HG02610 (cell line): ENCODE measurements around the gene CHAD.
A peak's percentile ranks its signal among the peaks of the same experiment; 100 is the strongest.
"Not testable (repeated sequence)": the region's sequence is repeated elsewhere in the genome, so short reads cannot be mapped to it uniquely, and the experiment has no call there.

Experiments used
- ATAC-seq: cut with Tn5 transposase; IDR thresholded peaks from one replicate; pipeline ENCODE4 v1.9.1; 2021; ENCODE audit warnings: mild to moderate bottlenecking, moderate library complexity; ENCODE audit not compliant: unreplicated experiment

Gene CHAD

DNA sequence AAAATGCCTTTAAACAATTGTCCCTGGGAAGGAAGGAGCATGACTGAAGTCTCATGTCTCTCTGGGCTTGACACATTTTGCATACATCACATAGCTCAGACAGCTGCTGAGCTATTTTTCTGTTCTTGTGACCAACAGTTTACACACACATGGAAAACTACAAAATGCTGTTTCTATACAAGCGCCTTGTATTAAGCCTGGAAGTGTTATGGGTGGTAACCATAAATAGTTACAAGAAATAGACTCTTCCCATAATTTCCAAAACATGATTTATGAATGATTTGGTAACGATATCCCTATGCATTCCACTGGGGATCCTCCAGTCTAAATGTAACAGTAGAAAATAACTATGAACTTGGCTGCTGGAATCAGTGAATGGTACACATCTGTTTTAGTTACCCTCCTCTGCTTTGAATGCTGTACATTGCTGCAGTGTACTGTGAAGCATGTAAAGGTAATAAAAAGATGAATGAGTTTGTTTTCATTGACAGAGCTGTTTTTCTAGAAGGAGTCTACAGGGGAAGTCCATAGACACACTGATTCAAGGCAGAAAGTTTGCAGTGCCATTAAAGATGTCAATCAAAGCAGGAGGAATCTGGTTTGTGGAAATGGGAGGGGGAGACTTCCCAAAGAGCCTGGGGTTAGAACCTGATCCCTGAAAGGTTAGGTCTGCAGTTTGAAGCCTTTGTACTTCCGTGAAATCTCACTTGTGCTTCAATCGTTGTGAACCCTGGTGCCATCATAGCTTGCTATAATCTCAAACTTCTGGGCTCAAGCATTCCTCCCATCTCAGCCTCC is 37.7 kb downstream of the CHAD start:
- no peak for ATAC-seq

GRCh38 chr17:50429793-50430192 is 38.9 kb downstream of the CHAD start:
- ATAC-seq = no peak

- ATAC-seq = no peak
Observed at GRCh38 chr17:50428831-50429424, 39.8 kb downstream of the CHAD start.

DNA sequence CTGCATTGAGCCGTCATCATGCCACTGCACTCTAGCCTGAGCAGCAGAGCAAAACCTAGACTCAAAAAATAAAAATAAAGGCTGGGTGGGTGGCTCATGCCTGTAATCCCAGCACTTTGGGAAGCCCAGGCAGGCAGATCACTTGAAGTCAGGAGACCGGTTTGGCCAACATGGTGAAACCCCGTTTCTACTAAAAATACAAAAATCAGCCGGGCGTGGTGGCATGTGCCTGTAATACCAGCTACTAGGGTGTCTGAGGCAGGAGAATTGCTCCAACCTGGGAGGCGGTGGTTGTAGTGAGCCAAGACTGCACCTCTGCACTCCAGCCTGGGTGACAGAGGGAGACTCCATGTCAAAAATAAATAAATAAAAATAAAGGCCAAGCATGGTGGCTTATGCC is 40.6 kb downstream of the CHAD start:
- ATAC-seq = not testable (repeated sequence)

GRCh38 chr17:50426814-50427787 is 41.6 kb downstream of the CHAD start:
- peak; percentile 41 for ATAC-seq

DNA sequence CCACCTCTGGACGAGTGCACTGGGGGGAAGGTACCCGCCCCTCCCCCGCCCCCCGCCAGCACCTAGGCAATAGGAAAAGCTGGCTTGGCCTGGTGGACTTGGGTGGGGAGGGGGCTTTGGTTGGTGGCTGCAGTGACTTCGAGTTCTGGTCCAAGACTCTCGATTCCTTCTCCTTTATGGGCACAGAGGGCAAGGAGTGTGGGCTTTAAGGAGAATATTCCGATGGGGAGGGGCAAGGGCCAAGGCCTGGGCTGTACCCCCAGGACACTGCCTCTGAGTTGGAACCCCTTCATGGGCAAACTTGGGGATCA is 42.3 kb downstream of the CHAD start:
- ATAC-seq = peak; percentile 2

- peak; percentile 62 for ATAC-seq
Observed at GRCh38 chr17:50425682-50426471, 42.8 kb downstream of the CHAD start, which contains the start of gene ACSF2. ACSF2 (plus strand) TSS chr17:50426218; CDS start chr17:50426262, 44 bp downstream.

DNA sequence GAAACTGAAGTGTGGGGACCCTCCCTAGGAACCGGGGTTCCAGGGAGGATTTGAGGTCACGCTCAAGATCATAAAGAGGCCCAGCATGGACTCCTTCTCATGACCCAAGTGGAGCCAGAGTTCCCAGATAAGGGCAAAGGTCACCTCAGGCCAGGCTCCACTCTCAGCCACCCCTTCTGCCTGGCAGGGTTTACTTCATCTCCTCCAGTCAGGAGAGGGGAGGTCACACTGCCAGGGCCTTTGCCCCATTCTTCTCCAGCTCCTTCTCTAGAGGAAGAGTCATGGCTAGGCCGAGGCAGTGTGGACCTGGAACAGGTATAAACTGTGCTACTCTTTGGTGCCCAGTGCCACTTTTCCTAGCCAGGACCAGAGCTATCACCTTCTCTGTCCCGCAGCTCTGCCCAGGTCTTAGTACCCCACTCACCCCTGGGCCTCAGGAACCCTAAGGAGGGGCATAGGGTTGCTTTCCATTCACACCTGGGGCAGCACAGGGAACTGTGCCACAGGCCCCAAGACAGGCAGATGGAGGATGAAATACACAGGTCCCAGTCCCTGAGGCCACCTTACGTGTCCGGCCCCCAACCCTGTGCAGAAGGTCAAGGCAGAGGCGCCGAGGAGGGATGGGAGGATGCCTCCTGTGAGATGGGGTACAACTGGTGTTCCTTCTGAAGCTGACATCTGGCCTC is 43.5 kb downstream of the CHAD start:
- ATAC-seq = no peak

DNA sequence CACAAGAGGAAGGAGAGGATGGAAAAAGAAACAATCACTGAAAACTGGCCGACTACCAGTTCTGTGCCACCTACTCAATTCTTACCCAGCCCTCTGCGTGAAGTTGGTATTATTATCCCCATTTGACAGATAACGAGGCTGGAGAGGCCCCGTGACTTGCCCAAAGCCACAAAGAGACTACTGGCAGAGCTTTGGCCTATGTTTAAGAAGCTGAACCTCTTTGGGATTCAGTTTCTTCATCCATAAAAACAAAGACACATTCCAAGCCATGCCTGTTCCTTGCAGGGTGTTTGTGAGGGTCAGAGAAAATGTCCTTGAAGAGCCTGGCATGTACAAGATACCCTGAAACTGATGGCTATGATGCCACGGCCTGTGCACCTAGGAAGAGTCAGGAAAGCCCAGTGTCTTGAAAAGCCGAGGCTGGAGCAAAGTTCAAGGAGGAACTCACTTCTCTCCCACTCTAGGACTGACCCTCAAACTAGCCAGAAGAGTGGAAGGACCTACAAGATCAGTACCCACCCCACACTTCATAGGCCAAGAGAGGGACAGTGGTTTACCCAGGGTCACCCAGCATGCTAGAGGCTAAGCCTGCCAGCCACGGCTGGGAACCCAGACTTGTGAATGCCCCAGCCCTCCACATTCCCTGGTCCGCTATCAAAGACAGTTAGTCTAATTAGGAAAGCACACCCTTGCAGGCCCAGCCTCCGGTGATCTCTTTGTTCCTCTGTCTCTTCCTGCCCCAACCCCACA is 44.3 kb downstream of the CHAD start:
- no peak for ATAC-seq

DNA sequence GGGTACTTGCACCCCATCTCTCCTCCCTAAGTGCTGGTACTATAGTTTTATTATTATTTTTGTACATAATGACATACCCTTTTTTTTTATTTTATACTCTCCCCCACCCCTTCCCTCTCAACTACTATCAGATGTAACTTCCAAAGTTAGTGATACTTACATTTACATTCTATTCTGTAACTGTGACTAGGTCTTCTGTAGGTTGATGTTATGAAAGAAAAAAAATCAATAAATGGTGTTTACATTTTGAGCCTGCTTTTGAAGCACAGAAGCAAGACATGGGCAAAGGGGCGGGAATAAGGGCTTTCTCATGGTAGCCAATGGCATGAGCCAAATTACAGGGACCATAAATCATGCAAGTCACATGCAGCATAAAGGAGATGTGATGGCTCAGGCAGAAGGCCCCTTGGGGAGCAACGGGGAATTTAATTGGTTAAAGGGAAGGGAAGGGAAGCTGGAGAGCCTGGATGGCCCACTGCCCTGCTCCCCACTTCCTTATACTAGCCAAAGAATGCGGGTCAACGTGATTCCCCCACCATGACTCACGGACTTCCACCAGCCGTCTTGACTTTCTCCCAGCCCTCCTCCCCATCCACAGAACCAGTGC is 45.0 kb downstream of the CHAD start:
- ATAC-seq = no peak

DNA sequence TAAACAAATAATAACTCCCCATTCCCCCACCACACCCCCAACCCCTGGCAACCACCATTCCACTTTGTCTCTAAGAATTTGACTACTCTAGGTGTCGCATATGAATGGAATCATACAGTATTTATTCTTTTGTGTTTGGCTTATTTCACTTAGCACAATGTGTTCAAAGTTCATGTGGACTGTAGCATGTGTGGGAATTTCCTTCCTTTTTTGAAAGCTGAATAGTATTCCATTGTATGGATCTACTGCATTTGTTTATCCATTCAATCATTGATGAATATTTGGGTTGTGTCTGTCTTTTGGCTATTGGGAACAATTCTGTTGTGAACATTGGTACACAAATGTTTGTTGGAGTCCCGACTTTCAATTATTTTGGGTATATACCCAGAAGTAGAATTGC is 45.9 kb downstream of the CHAD start:
- no peak for ATAC-seq

DNA sequence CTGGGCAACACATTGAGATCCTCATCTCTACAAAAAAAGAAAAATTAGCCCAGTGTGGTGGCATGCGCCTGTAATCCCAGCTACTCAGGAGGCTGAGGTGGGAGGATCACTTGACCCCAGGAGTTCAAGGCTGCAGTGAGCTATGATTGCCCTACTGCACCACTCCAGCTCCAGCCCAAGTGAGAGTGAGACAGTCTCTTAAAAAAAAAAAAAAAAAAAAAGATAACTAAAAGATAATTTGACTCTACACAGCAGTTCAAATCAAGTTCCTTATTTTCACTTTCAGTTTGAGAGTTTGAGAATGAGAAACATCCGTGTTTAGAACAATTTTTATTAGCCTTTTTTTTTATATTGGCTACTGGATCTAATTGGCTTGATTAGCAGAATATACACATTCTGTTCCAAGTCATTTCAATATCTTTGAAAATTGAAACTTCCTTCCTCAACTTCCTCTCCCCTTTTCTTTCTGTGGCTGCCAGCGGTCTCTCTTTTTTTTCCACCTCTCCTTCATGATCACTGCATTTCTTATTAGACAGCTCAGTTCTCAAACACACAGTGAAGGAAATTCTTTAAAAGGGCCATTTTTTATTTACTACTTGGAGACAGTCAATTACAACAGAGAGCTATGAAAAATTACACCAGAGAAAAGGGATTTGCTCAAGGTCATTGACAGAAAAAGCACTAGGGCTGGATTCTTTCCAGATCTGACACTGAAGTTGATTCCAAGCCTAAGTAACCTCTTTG is 47.2 kb downstream of the CHAD start:
- no peak for ATAC-seq

GRCh38 chr17:50420419-50421112 is 48.1 kb downstream of the CHAD start:
- no peak for ATAC-seq

DNA sequence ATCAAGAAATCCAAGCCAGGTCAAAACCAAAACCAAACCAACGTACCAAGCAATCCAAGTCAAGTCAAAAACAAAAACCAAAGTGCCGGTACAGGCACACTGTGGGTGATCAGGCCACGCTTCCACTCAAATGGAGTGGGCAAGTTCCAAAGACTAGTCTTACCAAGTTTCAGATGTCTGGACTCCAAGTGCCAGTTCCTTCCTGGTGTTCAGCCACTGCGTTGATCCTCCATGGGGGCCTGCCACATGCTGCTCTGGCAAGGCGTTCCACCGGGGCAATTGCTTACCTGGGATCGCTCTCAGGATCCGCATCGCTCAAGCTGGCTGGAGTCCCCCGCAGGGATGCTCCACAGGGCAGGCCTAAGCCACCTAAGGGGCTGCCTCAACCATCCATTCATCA is 49.1 kb downstream of the CHAD start:
- not testable (repeated sequence) for ATAC-seq

DNA sequence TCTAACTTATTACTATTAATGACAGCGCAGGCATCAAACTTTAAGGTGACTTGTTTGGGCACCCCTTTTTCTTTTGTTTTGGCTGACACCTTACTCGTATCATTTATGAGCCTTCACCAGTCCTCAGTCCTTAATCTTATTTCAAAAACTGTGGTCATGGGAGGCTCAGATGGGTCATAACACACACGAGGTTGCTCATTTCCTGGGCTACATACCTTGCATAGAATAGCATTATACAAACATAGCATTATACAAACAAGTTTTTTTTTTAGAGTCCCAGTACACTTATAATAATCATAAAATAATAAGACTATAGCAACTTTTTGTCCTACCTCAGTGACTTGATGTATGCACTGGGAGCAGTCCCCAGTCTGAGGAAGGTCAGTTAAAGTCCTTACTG is 53.9 kb downstream of the CHAD start:
- no peak for ATAC-seq
